GM23338 (cell line): ENCODE measurements around the gene SGSM1. TPM values are rescaled to one million over a fixed set of nuclear protein-coding genes. Genes with fewer than 3 reads are reported as not detected.

Source experiments
- ATAC-seq: fragments of 200-7000 bp; cut with Tn5 transposase; 3 replicates; pipeline ENCODE4 v1.9.1; 2020
- DNase-seq: peaks from one replicate; pipeline ENCODE4 v3.0.0-alpha.2; 2015; ENCODE audit warnings: low spot score
- H2AFZ ChIP-seq: fragments of 200-600 bp; sonication (generic); 2 replicates; pipeline ENCODE4 v1.8.0; 2016; ENCODE audit warnings: antibody characterized with exemption, mild to moderate bottlenecking, moderate library complexity
- H3F3A ChIP-seq: fragments of 200-600 bp; sonication (generic); replicated peaks from 2 replicates; pipeline ENCODE4 v1.8.0; 2017; ENCODE audit warnings: antibody characterized with exemption, mixed run types, low read depth
- H3K27ac ChIP-seq: fragments of 200-600 bp; sonication (generic); 2 replicates; pipeline ENCODE4 v1.6.1; 2016; ENCODE audit warnings: low read depth
- H3K27me3 ChIP-seq: fragments of 200-600 bp; sonication (generic); 2 replicates; pipeline ENCODE4 v1.8.0; 2016; ENCODE audit warnings: mild to moderate bottlenecking, mixed run types, moderate library complexity; ENCODE audit not compliant: insufficient read depth
- H3K36me3 ChIP-seq: fragments of 200-600 bp; sonication (generic); 2 replicates; pipeline ENCODE4 v1.8.0; 2016; ENCODE audit warnings: mild to moderate bottlenecking; ENCODE audit not compliant: insufficient read depth
- H3K4me1 ChIP-seq: fragments of 200-600 bp; sonication (generic); 2 replicates; pipeline ENCODE4 v1.8.0; 2016; ENCODE audit warnings: mild to moderate bottlenecking, moderate library complexity; ENCODE audit not compliant: insufficient read depth
- H3K4me2 ChIP-seq: fragments of 200-600 bp; sonication (generic); 2 replicates; pipeline ENCODE4 v1.7.1; 2017; ENCODE audit warnings: mixed run types
- H3K4me3 ChIP-seq: fragments of 200-600 bp; sonication (generic); 2 replicates; pipeline ENCODE4 v1.6.1; 2016; ENCODE audit warnings: mixed run types
- H3K79me2 ChIP-seq: fragments of 200-600 bp; sonication (generic); replicated peaks from 2 replicates; pipeline ENCODE4 v1.8.0; 2017; ENCODE audit warnings: mild to moderate bottlenecking; ENCODE audit not compliant: insufficient read depth
- H3K9me2 ChIP-seq: fragments of 200-600 bp; sonication (generic); 2 replicates; pipeline ENCODE4 v1.8.0; 2017; ENCODE audit not compliant: insufficient read depth
- H4K20me1 ChIP-seq: fragments of 200-600 bp; sonication (generic); replicated peaks from 2 replicates; pipeline ENCODE4 v1.8.0; 2017; ENCODE audit warnings: mild to moderate bottlenecking; ENCODE audit not compliant: insufficient read depth
- H3K27ac Mint-ChIP-seq: 2 replicates; pipeline ENCODE4 v1.8.0; 2020; ENCODE audit warnings: inconsistent platforms, mild to moderate bottlenecking, moderate library complexity, mixed read lengths
- H3K27me3 Mint-ChIP-seq: 3 replicates; pipeline ENCODE4 v1.8.0; 2022; ENCODE audit warnings: low read depth, mild to moderate bottlenecking, moderate library complexity, mixed read lengths, inconsistent platforms; ENCODE audit not compliant: insufficient read depth, poor library complexity
- H3K36me3 Mint-ChIP-seq: 3 replicates; pipeline ENCODE4 v1.8.0; 2021; ENCODE audit warnings: low read depth, mild to moderate bottlenecking, inconsistent platforms, moderate library complexity, mixed read lengths
- H3K4me1 Mint-ChIP-seq: 3 replicates; pipeline ENCODE4 v1.8.0; 2020; ENCODE audit warnings: mild to moderate bottlenecking, inconsistent platforms, mixed read lengths
- H3K4me3 Mint-ChIP-seq: 3 replicates; pipeline ENCODE4 v1.8.0; 2021; ENCODE audit warnings: moderate library complexity, mild to moderate bottlenecking, inconsistent platforms, mixed read lengths
- H3K9me3 Mint-ChIP-seq: 3 replicates; pipeline ENCODE4 v1.8.0; 2020; ENCODE audit warnings: moderate library complexity, mild to moderate bottlenecking, inconsistent platforms, mixed read lengths
- CREB1 ChIP-seq: fragments of 250-450 bp; sonication (Bioruptor Pico); IDR thresholded peaks from 2 replicates; pipeline ENCODE4 v1.5.0; 2020; ENCODE audit warnings: low read depth, mild to moderate bottlenecking, moderate library complexity
- ETS1 ChIP-seq: IDR thresholded peaks from 2 replicates; pipeline ENCODE4 v1.6.1; 2016; ENCODE audit warnings: antibody characterized with exemption
- EZH2phosphoT487 ChIP-seq: fragments of 200-600 bp; sonication (generic); IDR thresholded peaks from one replicate; pipeline ENCODE4 v1.8.1; 2018; ENCODE audit warnings: antibody characterized with exemption; ENCODE audit not compliant: unreplicated experiment
- NANOG ChIP-seq: IDR thresholded peaks from 2 replicates; pipeline ENCODE4 v1.6.1; 2016; ENCODE audit warnings: antibody characterized with exemption, borderline replicate concordance
- POLR2AphosphoS5 ChIP-seq: IDR thresholded peaks from 2 replicates; pipeline ENCODE4 v1.6.1; 2016; ENCODE audit warnings: antibody characterized with exemption, low read depth
- REST ChIP-seq: IDR thresholded peaks from one replicate; pipeline ENCODE4 v1.6.1; 2018; ENCODE audit warnings: antibody characterized with exemption; ENCODE audit not compliant: unreplicated experiment
- STAT1 ChIP-seq: IDR thresholded peaks from one replicate; pipeline ENCODE4 v1.6.1; 2016; ENCODE audit warnings: antibody characterized with exemption; ENCODE audit not compliant: unreplicated experiment
- ZNF331 ChIP-seq: fragments of 250-450 bp; sonication (Bioruptor Pico); IDR thresholded peaks from 2 replicates; pipeline ENCODE4 v1.5.0; 2020; ENCODE audit warnings: low read depth, mild to moderate bottlenecking, moderate library complexity
- polyA plus RNA-seq: library from polyadenylated mRNA; unstranded; fragments of >200 nt; fragmentation: Nextera tagmentation; extraction: Ambion mirVana; gene quantifications from 2 replicates; pipeline ENCODE4 v1.2.1, GENCODE V29; 2016
- total RNA-seq: library from RNA; depleted of rRNA; stranded (reverse); fragments of >200 nt; shearing (Covaris generic); gene quantifications from 2 replicates; pipeline ENCODE4 v1.2.3, GENCODE V29; 2014

The SGSM1 gene
- total and polyA plus RNA-seq, 2 experiments from 2014 or later: 4.7 to 5.4 TPM

- H3K79me2 ChIP-seq: no peaks in the 10 kb centered on the region
These were observed 10.8 kb downstream of the SGSM1 start for GRCh38 chr22:24816806-24817205.

DNA sequence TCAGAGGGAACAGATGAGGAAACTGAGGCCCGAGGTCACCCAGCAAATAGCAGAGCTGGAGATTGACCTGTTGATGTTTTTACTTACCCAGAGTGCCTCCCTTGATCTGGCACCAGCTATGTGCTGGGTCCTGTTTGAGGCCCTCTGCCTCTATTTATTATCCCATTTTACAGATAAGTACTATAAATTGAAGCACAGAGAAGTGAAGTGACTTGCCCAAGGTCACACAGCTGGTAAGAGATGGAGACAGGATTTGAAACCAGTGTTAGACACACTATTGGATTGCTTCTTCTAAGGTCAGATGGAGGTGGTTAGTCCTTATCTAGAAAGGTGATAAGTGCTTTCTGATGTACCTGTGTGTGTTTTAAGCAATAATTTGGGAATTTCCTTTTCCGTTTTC is 13.5 kb downstream of the SGSM1 start:
- Mint-ChIP-seq H3K4me1 (no peaks in the 10 kb centered on the region; the same call in 2 of the 3 replicates), H3K36me3 (peaks cover 11% of the 10 kb centered on the region), H3K27ac (no peak overlapping the region), H3K27me3 (peaks cover 7% of the 10 kb centered on the region), H3K4me3 (no peak overlapping the region), H3K9me3 (peaks cover 14% of the 10 kb centered on the region)
- H3F3A ChIP-seq: no peaks in the 10 kb centered on the region
- no peaks in the 10 kb centered on the region; the same call in 1 of the 2 replicates for H3K36me3 ChIP-seq
- H3K4me2 ChIP-seq: no peak overlapping the region
- H3K9me2 ChIP-seq: no peaks in the 10 kb centered on the region
- H2AFZ ChIP-seq: no peak overlapping the region
- ATAC-seq (no peak), DNase-seq (no peak)
- H3K79me2 ChIP-seq: no peaks in the 10 kb centered on the region
- H3K27ac ChIP-seq: no peak overlapping the region
- H3K27me3 ChIP-seq: no peaks in the 10 kb centered on the region
- H3K4me3 ChIP-seq: no peak overlapping the region
- no peaks in the 10 kb centered on the region for H3K4me1 ChIP-seq
- no peaks in the 10 kb centered on the region for H4K20me1 ChIP-seq
- TF ChIP-seq POLR2AphosphoS5: no peak
- TF ChIP-seq EZH2phosphoT487: no peak
- TF ChIP-seq ETS1: no peak
- TF ChIP-seq NANOG: no peak
- no peak for TF ChIP-seq STAT1

More at GRCh38 chr22:24816806-24817205, 10.8 kb downstream of the SGSM1 start:
- Mint-ChIP-seq H3K27me3 (peaks cover 10% of the 10 kb centered on the region), H3K36me3 (peaks cover 11% of the 10 kb centered on the region), H3K4me1 (peaks cover 2% of the 10 kb centered on the region; the same call in 1 of the 3 replicates), H3K27ac (no peak overlapping the region), H3K4me3 (no peak overlapping the region), H3K9me3 (peaks cover 14% of the 10 kb centered on the region)
- Histone ChIP-seq H3K27ac (no peak overlapping the region), H3K4me2 (no peak overlapping the region), H4K20me1 (no peaks in the 10 kb centered on the region), H3K9me2 (no peaks in the 10 kb centered on the region), H3K36me3 (no peaks in the 10 kb centered on the region; the same call in 1 of the 2 replicates), H3K4me3 (no peak overlapping the region), H3K4me1 (no peaks in the 10 kb centered on the region), H3F3A (no peaks in the 10 kb centered on the region), H3K27me3 (no peaks in the 10 kb centered on the region), H2AFZ (no peak overlapping the region)
- DNase-seq (no peak), ATAC-seq (0 out of 3 replicates have a peak, but pooled peaks have one; percentile 21)
- TF ChIP-seq CREB1 (CRISPR knock-in tag): no peak
- no peak for TF ChIP-seq STAT1
- TF ChIP-seq ETS1: no peak
- TF ChIP-seq REST: no peak
- TF ChIP-seq NANOG: no peak
- no peak for TF ChIP-seq ZNF331 (CRISPR knock-in tag)
